Kasumi-1 (cell line): ENCODE data around the gene CAPN15.

ENCODE experiments used
- DNase-seq, 2 experiments: peaks; one replicate each; lab custom pipeline; 2025; lab: John Stamatoyannopoulos, UW

Gene CAPN15

DNA sequence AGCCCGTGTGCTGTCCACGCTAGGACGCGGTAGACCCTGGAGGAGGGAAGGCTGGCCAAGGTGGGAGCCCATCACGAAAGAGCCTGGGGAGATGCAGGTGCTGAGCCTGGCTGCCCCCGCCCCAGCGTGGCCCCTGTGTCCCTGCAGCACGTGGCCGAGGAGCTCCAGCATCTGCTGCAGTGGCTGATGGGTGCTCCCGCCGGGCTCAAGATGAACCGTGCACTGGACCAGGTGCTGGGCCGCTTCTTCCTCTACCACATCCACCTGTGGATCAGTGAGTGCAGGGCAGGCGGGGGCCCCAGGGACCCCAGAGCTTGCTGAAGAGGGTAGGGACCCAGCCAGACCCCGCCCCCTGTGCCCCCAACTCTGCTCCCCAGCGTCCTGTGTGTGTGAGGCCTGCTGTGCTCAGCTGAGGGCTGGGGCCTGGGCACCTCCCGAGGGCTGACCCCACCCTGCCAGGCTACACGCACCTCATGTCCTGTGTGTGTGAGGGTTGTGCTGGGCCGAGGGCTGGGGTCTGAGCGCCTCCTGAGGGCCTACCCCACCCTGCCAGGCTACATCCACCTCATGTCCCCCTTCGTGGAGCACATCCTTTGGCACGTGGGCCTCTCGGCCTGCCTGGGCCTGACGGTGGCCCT, 50.8 kb downstream of the CAPN15 start:
- no peak for DNase-seq

DNA sequence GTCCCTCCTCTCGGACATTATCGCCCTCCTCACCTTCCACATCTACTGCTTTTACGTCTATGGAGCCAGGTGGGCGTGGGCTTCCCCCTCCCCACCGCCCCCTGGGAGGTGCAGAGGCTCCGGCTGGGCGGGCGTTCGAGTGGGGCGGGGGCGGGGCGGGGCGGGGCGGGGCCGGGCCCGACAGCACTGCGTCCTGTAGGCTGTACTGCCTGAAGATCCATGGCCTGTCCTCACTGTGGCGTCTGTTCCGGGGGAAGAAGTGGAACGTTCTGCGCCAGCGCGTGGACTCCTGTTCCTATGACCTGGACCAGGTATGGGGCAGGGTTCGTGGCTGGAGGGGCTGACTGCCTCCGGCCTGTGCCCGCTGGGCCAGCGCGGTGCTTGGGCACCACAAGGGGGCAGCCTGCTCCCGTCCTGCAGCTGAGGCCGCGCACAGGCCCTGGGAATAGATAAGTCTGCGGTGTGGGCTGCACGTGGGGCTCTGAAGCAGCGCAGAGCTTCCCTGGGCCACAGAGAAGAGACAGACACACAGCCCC, 51.4 kb downstream of the CAPN15 start:
- DNase-seq, result peak; percentile 43 to 45

DNA sequence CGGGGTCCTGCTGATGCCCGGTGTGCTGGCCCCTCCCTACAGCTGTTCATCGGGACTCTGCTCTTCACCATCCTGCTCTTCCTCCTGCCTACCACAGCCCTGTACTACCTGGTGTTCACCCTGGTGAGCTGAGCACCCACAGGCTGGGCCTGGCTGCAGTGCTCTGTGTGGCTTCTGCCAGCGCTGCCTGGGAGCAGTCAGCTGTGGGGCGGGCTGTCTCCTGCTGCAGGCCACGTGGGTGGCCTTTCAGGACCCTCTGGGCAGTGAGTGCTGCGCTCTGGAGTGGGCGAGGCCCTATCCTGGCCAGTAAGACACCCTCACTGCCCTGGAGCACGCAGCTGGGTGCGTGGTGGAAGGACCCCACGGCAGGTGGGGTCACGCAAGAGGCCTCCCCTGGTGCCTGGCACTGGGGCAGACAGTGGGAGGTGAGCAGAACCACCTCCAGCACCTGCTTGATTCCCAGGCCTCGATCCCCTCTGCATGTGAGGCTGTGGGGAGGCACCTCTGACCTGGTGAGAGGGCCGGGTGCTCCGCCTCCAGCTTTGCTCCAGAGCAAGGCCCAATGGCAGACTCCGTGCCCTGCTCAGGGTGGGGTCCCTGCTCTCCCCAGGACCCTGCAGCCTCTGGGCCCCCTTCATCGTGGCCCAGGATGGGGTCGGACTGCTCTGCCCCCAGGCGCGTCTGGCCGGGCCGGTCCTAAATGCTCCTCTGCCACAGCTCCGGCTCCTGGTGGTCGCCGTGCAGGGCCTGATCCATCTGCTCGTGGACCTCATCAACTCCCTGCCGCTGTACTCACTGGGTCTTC, 52.8 kb downstream of the CAPN15 start:
- no peak for DNase-seq

GRCh38 chr16:580946-581498, 53.5 kb downstream of the CAPN15 start:
- DNase-seq, result no peak

GRCh38 chr16:582218-582613, 54.7 kb downstream of the CAPN15 start:
- no peak for DNase-seq

DNA sequence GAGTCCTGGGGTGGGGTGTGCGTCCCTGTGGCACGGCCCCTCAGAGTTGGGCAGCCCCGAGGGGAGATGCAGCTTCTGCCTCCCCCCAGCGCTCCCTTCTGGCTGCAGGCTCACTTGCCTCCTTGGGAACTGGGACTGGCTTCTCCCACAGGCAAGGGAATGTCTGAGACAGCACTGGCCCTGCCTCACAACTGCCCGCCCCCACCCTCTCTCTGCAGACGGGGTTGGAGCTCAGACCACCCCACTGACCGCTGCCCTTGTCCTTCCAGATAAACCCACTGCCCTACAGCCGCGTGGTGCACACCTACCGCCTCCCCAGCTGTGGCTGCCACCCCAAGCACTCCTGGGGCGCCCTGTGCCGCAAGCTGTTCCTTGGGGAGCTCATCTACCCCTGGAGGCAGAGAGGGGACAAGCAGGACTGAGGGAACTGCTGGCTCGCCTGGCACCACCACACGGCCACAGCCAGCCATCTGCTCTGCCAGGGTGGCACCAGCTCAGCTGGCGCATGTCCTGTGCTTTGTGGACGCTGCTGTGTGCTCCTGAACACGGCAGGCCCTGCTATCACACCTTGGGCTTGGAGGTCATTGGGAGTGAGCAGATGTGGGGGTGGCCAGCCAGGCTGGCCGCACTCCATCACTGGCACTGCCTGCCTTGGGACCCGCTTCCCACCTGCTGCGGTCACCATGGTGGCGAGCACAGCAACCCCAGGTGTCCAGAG, 55.3 kb downstream of the CAPN15 start:
- DNase-seq, result no peak

DNA sequence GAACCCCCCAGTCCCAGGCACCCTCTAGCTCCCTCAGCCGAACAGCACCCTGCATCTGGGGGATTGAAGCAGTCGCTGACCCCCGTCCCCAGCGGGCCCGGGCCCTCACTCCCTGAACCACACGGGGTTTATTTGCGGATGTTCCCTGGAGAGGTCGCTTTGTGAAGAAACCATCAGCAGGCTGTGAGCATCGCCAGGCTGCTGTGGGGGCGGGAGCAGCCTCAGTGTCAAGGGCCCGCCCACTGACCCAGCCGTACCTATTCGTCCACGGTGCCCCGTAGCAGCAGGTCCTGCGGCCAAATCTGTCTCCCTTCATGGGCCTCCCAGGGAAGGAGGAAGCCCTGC, 55.9 kb downstream of the CAPN15 start:
- DNase-seq, result no peak

GRCh38 chr16:583815-584591, 56.5 kb downstream of the CAPN15 start:
- DNase-seq, result no peak

- DNase-seq, result no peak
Measured at GRCh38 chr16:585351-585750, 57.8 kb downstream of the CAPN15 start.

DNA sequence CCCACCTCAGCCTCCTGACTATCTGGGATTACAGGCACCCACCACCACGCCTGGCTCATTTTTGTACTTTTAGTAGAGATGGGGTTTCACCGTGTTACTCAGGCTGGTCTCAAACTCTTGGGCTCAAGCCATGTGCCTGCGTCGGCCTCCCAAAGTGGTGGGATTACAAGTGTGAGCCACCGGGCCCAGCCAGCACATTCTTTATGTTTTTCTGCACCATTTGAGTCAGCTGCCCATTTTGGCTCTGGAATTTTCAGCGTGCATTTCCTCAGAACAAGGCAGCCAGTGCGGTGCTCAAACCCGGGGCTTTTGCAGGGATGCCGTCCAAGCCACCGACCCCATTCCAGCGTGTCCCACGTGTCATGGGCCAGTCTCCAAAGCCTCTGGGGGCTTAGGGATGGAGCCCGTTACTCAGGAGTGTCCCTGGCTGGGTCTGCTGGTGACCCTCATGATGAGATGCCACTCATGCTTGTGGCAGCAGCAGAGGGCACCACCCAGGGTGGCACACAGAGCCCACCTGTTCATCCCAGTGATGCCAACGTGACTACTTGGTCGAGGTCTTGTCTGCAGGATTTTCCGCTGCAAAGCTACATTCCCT, 58.6 kb downstream of the CAPN15 start:
- DNase-seq, result no peak

GRCh38 chr16:586645-587590, 59.4 kb downstream of the CAPN15 start:
- no peak for DNase-seq

- DNase-seq, result no peak
Measured at GRCh38 chr16:588639-588888, 61.1 kb downstream of the CAPN15 start.

GRCh38 chr16:588889-589657, 61.6 kb downstream of the CAPN15 start:
- peak; percentile 58 to 64 for DNase-seq

- DNase-seq, result peak; percentile 69 to 79
Measured at GRCh38 chr16:589658-590187, 62.2 kb downstream of the CAPN15 start, which contains the start of gene RAB40C. Gene RAB40C, plus strand, starts transcription at chr16:590066. Its CDS starts 226 bp downstream, at chr16:590292.

DNA sequence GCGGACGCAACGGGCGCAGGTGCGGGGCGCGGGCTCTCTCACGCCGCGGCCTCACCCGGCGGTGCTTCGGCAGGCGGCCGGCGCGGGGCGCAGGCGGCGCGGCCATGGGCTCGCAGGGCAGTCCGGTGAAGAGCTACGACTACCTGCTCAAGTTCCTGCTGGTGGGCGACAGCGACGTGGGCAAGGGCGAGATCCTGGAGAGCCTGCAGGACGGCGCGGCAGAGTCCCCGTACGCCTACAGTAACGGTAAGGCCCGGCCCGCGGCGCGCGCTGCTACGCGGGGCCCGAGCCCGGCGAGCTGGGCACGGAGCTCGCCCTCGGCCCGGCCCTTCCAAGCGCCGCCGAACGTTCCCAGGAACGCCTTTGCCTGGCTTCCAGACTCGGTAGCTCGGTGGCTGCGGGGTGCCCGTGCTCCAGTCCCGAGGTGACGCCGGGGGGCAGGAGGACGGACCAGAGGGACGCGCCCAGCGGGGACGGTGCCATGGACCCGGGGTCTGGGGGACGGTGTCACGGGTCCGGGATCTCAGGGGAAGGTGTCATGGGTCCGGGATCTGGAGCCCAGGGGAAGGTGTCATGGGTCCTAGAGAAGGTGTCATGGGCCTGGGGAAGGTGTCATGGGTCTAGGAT, 62.8 kb downstream of the CAPN15 start:
- no peak for DNase-seq

DNA sequence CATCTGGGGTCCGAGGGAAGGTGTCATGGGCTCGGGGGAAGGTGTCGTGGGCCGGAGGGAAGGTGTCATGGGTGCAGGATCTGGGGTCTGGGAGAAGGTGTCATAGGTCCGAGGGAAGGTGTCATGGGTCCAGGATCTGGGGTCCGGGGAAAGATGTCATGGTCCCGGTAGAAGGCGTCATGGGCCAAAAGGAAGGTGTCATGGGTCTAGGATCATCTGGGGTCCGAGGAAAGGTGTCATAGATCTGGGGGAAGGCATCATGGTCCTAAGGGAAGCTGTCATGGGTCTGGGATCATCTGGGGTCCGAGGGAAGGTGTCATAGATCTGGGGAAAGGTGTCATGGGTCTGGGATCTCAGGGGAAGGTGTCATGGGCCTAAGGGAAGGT, 63.3 kb downstream of the CAPN15 start:
- no peak for DNase-seq

GRCh38 chr16:591231-591630, 63.7 kb downstream of the CAPN15 start:
- no peak for DNase-seq

GRCh38 chr16:591892-592517, 64.5 kb downstream of the CAPN15 start:
- no peak for DNase-seq
